Uterus (tissue), 2 donors: Measurements from ENCODE around the gene ADO.

Source experiments
- POLR2A ChIP-seq, 2 donors: fragments of 450-650 bp; IDR thresholded peaks; one replicate each; pipeline ENCODE4 v1.6.1; 2016; ENCODE audit warnings: antibody characterized with exemption in 2 of 2, mild to moderate bottlenecking in 1 of 2, moderate library complexity in 1 of 2
- TF ChIP-seq, protein P1 (sequence below), 4 experiments: fragments of 200-600 bp in 2 of 4; fragments of 450-650 bp in 2 of 4; sonication (generic) in 2 of 4; IDR thresholded peaks; one replicate each; pipeline ENCODE4 v1.5.1; 2016 to 2019; ENCODE audit warnings: antibody characterized with exemption in 4 of 4, mild to moderate bottlenecking in 2 of 4, moderate library complexity in 1 of 4

DNA sequence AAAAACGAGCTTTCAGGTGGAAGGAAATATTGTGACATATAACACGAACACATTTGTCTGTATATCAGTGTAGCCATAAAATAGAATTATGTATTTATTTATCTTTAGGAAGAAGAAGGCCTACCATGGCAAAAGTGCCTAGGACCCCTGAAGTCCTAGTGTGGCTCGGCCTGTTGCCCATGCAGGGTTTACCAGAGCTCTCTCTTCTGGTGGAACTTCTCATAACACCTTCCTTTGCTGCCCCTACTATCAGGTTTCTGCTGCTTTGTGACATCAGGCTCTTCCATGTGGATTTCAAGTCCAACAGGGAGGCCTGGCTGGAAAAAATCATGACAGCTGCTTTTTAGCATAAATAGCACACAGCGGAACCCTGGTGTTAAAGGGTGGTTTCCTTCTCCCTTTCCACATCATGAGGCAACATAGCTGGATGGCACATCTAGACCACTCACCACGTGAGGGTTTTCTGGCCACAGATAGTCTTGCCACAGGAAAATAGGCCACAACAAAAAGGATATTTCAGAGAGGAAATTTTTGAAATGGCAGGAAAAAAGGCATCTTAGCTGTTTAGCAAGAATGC, 44.8 kb upstream of the ADO start:
- TF ChIP-seq, protein P1, sequence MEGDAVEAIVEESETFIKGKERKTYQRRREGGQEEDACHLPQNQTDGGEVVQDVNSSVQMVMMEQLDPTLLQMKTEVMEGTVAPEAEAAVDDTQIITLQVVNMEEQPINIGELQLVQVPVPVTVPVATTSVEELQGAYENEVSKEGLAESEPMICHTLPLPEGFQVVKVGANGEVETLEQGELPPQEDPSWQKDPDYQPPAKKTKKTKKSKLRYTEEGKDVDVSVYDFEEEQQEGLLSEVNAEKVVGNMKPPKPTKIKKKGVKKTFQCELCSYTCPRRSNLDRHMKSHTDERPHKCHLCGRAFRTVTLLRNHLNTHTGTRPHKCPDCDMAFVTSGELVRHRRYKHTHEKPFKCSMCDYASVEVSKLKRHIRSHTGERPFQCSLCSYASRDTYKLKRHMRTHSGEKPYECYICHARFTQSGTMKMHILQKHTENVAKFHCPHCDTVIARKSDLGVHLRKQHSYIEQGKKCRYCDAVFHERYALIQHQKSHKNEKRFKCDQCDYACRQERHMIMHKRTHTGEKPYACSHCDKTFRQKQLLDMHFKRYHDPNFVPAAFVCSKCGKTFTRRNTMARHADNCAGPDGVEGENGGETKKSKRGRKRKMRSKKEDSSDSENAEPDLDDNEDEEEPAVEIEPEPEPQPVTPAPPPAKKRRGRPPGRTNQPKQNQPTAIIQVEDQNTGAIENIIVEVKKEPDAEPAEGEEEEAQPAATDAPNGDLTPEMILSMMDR (IDR thresholded peaks at IDR 0.05): no peak
- TF ChIP-seq POLR2A (IDR thresholded peaks at IDR 0.05): no peak
